NB4 (cell line): ENCODE data around the gene IGF1R.

ENCODE experiments used
- CTCF ChIP-seq: IDR thresholded peaks from one replicate; pipeline ENCODE4 v1.5.1; 2012; ENCODE audit warnings: low read depth, low read length
- MAX ChIP-seq: IDR thresholded peaks from 2 replicates; pipeline ENCODE4 v1.6.1; 2011; ENCODE audit warnings: low read depth, low read length
- MYC ChIP-seq: IDR thresholded peaks from 2 replicates; pipeline ENCODE4 v1.6.1; 2011; ENCODE audit warnings: low read depth, low read length
- POLR2A ChIP-seq: IDR thresholded peaks from 2 replicates; pipeline ENCODE4 v1.6.1; 2011; ENCODE audit warnings: mild to moderate bottlenecking; ENCODE audit not compliant: insufficient read length; ENCODE audit errors: extremely low read depth

- TF ChIP-seq POLR2A, result no peak
- no peak for TF ChIP-seq CTCF
- no peak for TF ChIP-seq MYC
- no peak for TF ChIP-seq MAX
Observed at GRCh38 chr15:98951004-98951403, 302.7 kb downstream of the IGF1R start.
